Activated naive CD4-positive, alpha-beta T cell treated with Interleukin-2 at 50 U/mL for 16 hours (primary cell): ENCODE results near the gene CTDP1.

Source experiments
- DNase-seq: peaks from one replicate; pipeline ENCODE4 v3.0.0-alpha.2; 2020

The CTDP1 gene

DNA sequence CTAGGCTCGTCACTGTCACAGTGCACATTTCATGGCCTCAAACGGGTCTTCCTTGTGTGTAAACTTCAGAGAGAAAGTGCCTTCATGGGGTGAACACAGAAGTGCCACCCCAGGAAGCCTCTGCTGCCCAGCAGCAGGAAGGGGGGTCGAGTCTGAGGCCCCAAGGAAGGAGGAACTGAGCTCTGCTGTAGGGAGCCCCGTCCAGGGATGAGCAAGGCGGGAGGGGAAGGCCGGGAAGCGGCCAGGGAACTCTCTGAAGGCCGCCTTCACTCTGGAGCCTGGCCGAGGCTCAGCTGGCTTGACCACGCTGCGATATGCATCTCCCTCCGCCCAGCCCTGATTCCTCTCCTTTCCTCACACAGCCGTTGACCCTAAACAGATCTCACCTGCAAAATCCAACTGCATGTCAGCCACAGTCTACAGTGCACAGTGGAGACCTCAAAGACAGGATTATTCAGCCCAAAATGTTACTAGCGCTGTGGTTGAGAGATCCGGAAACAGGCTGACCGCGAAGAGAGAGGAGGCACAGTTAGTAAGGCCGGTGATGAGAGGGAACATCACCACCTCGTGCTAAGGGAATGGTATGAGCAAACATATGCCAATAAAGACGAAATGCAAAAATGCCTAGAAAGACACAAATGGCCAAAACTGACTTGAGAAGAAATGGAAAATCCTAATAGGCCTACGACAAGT, 34.2 kb upstream of the CTDP1 start:
- no peak for DNase-seq

DNA sequence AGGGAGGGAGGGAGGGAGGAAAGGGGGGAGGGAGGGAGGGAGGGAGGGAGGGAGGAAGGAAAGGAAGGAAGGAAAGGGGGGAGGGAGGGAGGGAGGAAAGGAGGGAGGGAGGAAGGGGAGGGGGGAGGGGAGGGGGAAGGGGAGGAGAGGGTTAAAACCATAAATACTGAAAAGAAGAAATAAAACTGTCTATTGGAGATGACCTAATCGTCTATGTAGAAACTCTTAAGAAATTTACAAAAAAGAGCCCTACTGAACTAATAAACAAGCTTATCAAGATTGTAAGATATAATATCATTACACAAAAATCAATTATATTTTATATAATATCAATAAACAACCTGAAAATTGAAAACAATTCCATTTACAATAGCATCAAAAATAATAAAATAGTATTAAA, 32.3 kb upstream of the CTDP1 start:
- no peak for DNase-seq

DNA sequence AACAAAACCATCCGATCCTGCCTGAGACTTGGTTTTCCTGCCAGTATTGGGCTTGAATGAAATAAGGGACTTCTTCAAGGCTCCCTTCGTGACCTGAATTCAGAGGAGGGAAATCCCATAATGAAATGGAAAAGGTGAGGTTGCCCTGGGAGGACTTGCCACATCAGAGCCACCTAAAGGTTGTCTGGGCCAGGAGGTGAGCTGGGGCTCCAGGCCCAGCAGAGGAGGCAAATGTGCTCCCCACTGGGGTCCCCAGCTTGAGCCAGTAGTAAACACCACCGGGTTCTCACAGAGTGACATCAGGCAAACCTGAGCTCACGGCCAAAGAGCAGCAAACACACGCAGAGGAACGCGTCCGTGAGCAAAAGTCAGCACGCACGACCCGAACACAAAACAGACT, 28.6 kb upstream of the CTDP1 start:
- DNase-seq: no peak

DNA sequence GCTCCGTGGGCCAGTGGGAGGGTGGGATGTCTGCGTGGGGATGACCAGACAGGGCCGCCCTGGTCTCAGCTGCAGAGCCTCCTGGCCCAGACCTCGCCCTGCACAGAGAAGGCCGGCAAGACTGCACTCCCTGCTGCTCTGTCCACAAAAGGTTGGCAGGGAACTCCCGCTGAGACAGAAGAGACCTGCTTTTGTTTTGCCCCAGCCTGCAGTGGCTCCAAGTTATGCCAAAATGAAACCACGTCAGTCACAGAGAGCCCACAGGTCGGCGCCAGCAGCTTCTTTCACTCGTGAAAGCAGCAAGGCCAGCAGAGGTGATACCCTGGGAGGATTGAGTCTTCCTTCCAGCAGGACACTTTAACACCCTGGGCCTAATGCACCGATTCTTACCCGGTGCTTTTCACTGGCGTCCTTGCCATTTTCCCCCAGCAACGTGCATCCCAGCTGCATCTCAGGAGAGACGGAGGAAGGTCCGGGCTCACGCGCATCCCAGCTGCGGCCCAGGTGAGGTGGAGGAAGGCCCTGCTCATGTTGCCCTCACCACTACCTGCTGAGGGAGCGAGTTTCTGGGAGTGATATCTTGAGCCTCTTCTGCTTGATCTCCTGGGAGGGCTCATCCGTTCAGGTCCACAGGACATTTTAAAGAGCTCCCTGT, 22.1 kb upstream of the CTDP1 start:
- no peak for DNase-seq

DNA sequence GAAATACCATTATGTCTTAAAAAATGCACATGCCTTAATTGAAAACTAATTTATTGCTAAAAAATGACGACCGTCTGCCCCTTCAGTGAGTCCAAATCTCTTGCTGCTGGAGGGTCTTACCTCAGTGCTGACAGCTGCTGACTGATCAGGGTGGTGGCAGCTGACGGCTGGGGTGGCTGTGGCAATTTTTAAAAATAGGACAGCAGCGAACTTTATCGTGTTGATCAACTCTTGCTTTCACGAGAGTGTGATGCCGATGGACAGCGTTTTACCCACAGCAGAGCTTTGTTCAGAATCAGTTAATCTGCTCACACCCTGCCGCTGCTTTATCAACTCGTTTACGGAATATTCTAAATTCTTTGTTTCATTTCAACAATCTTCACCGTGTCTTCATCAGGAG, 21.2 kb upstream of the CTDP1 start:
- DNase-seq: no peak

DNA sequence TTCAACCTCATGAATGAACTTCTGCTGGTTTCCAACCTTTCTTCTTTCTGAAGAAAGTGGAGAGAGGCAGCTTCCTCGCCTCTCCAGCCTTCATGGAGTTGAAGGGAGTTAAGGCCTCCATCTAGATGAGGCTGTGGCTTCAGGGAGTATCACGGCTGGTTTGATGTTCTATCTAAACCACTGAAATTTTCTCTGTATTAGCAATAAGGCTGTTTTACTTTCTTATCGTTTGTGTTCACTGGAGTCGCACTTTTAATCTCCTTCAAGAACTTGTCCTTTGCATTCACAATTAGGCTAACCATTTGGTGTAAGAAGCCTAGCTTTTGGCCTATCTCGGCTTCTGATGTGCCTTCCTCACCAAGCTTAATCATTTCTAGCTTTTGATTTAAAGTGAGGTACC, 19.9 kb upstream of the CTDP1 start:
- DNase-seq: no peak

DNA sequence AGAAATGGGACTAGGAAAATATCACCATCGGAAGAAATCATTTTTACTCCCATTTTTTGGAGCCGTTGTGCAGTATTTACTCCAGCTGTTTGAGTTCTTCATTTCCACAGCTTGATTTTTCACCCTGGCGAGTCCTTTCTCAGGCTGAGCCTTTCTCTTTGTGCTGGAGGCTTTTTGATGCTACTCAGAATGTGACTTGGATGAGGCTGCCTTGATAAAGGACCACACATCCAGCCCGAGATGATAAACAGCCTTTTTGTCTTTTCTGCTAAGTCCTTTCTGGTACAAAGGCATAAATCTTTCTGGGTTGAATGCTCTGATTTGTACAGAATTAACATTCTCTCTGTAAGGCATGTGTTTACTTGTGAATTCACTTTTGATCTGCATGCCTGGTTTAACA, 17.6 kb upstream of the CTDP1 start:
- no peak for DNase-seq

DNA sequence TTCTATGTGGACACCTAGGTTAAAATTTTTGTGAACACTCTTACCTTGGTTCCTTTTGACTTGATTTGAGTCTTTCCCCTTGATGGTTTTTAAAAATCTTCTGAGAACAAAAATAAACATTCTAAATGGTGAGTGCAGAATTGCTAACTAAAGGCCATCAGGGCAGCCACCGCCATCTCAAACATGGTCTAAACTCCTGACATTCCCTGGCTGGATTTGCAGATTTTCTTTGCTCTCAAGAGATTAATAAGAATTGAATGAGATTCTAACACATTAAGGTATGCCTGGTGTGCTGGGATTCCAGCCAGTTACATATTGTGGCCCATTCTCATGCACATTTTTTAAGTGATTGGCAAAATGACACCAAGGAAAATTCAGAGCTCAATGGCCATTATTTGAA, 17.2 kb upstream of the CTDP1 start:
- DNase-seq: no peak

DNA sequence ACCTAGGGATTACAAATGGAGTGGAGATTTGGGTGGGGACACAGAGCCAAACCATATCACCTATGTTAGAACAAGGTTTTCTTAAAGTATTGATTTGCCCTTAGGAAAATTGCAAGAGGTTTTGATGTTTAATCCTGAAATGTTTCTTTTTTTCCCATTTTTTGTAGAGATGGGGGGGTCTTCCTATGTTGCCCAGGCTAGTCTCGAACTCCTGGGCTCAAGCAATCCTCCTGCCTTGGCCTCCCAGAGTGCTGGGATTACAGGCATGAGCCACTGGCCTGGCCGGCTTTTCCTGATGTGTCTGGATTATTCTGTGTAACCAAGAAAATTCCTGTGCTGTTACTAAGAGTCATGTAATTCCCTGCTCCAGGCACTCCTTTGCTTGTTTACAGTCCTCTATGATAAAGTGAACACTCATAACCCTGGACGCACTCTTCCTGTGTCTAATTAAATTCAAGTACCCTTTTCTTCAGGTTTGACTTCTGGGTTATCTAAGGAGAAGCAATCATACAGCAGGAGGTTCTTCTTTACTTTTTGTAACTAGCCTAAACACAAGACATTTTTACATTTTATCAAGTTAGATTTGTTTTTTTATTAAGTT, 15.0 kb upstream of the CTDP1 start:
- no peak for DNase-seq

DNA sequence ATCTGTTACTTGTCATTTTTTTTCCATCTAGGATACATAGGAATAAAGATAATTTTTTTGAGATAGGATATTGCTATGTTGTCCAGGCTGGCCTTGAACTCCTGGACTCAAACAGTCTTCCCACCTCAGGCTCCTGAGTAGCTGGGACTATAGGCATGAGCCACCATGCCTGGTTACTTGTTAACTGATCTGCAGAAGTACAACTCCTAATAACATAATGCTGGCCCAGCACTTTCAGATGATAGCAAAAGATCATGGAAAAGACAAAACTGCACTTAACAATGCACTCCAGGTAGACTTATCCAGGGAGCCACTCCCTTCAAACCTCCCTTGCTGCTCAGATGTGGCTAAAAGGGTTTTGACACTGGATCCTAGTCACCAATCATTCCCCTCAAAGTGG, 11.4 kb upstream of the CTDP1 start:
- DNase-seq: no peak

DNA sequence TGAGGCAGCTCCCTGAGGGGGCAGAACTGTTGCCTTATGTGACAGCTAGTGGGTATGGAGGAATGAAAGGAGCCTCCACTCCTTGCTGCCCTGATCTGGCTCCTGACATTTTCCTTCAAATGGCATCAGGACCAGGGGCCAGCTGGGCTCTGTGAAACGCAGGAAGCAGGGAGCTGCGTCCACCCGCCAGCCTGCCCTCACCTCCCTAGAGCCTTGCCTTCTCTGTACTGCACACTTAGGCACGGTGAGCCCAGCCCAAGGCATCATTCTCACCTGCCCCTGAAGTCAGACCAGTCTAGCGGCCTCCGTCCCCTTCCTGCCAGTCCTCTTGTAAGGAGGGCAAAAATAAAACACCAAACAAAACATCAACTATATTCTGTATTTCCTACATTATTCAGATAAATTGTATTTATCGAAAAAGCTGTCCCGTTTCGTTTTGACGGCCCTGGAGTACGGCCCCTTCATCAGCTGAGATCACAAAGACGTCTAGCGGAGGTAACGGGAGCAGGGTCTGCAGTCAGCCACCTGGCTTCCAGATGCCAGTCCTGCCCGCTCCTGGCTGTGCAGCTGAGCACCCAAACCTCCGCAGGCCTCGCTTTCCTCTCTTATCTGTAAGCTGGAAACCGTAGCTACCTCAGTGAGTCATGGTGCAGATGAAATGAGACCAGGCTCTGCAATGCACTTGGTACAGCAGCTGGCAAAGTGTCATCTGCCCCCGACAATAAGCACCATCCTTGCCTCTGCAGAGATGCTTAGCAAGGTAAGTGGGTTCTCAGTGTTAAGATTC, 6.9 kb upstream of the CTDP1 start:
- no peak for DNase-seq

DNA sequence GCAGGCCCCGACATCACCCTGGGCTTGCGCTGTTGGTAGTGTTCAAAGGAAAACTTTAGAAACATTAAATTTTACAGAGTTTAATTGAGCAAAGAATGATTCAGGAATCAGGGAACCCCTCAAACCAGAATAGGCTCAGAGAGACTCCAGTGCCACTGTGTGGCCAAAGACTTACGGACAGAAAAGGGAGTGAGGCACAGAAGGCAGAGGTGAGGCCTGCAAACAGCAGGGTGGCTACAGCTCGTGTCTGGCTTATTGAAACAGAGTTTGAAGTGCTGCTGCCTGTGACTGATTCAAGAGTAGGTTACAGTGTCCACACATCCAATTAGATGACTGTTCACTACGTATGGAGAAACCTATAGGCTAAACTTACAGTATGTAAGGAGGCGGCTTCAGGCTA, 2.4 kb upstream of the CTDP1 start:
- DNase-seq: no peak

DNA sequence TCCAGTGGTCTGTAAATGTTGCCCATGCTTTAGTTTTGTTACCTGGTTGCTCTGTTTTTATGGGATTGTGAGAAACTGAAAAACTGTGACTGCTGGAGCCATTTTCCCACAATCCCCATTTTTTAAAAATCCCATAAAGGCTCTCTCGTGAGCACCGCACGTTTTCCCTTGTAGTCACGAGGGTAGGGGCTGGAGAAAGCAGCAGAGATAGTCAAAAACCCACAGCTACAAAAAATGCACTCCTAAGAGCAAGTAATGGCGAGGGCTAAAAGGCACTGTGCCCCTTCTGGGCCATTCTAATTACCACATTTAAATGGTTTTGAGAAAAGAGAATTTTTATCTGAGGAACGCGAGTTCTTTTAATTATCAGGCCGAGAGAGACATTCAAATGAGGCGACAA, 1.8 kb upstream of the CTDP1 start:
- no peak for DNase-seq

DNA sequence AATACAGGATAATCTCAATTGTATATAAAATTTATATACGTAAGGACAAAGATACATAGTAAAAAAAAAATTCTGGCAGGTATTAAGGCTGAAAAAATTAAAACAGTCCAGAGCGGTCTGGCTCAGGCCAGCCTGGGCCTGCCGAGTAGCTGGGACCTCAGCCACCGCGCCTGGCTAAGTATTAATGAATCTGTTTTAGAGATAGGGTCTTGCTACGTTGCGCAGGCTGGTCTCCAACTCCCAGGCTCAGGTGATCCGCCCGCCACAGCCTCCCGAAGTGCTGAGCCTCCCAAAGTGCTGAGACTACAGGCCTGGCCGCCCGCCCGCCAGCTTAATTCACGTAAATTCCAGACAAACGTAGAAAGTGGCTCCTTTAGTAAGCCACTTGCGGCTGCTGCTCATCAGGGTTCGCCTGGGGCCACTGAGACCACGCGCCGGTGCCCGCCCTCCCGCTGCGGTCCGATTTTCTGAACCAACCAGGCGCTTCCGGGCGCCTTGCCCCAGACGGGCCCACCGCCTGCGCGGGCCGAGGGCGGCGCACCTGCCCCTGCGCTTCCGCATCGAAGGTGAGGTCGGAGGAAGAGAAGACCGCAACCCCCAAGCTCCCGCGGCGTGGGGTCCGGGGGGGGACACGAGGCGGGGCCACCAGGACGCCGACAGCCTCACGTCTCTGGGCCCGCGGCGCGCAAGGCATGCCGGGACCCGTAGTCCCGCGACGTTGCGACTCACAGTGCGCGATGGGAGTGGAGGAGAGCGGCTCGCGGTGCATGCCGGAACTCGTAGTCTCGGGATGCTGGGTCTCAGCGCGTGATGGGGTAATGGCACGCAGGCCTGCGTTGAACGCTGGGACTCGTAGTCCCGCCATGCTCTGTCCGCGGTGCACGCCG, 695 bp upstream of the CTDP1 start:
- DNase-seq: peak; percentile 99

DNA sequence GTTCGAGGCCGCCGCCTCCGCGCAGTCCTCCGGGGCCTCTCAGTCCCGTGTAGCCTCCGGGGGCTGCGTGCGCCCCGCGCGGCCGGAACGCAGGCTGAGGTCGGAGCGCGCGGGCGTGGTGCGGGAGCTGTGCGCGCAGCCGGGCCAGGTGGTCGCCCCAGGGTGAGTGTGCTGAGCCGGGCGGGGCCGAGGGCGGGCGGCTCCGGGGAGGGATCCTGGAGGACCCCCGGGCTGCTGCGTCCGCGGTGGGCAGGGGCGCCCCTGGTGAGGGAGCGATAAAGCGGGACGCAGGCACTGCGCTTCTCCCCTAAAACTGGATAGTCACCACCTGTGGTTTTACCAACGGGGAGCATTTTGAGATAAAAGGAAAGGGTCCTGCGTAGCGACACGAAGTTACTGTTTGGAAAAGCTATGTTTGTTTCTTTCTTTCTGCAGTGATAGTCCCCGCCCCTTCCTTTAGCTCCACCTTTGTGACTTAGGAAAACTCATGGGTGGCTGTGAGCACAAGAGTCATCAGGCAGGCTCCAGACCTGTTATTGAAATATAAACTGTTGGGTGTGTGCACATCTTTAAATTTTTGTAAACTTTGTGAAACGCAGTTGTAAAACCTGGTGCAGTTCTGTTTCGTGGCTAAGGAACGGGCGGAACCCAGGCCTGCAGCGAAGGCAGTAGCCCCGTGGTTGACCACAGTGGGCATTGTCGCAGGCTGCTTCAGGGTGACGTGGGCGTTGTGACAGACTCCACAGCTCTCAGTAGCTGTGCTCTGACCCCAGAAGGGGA, 687 bp downstream of the CTDP1 start:
- DNase-seq: peak; percentile 59

DNA sequence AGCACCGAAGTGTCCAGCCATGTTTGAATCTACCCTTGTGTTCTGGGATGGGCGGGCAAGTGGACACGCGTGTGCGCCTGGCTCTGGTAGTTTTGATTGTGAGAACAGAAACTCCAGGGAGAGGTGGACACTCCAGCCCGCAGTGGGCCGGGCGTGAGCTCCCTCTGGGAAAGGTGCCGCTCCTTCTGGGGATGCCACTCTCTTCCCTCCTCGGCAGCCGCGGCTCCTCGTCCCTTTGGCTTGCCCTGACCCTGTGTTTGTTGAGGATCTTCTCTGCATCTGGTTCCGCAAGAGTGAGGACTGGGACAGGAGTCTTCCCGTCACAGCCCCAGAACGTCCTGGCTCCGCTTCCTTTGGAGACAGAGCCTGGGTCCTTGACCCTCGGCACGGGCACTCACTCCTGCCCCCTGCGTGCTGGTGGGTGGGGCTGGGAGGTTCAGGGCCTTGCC, 1.3 kb downstream of the CTDP1 start:
- no peak for DNase-seq

DNA sequence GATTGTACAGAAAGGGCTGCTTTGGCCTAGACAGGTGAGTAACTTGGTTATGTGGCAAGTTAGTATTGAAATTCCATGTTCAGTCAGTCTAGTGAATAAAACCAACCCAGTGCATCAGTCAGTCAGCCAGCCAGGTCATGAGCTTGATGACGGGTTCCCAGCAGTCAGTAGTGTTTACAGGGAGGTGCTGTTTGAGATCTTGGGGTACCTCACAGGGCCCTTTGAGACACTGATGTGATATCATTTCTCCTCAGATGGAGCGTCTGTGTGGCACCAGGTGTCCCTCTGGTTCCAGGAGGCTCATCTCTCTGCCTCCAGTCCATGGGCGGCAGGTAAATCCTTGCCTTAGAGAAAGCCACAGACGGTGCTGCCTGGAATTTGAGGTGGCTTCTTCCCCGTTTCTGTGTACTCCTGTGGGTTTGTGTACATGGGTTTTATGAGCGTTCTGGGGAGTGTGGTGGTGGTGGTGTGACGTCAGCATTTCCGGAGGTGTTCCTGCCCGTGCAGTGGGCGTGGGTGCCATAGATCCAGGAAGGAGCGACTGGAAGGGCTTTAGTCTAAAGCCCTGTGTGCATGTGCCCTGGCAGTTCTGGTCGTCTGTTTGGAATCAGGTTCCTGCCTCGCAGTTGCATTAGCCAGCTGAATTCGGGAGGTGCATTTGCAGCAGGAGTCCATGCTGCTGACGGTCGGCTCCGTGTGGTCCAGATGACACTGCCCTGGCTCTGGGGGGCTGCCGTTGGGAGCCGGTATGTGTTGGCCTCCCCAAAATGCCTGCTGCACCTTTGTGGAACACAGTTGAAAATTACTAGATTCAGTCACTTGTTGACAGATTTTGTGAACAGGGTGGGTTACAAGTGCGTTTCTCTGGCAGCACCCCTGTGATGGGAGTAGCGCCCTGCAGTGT, 2.1 kb downstream of the CTDP1 start:
- peak; percentile 64 for DNase-seq

DNA sequence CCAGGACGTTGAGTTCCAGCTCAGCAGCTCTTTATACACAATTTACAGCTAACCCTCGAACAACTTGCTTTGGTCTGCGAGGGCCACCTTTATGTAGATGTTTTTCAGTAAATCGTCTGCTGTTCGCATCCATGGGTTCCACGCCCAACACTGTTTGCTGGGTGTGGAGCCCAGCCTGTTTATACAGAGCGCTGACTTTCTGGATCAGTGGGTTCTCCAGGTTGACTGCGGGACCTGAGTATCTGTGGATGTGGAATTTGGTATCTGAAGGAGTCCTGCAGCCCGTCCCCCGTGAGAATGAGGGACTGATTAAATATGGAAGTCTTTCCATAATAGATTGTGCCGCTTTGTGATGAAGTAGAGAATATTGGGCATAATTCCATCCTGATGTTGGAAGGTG, 2.9 kb downstream of the CTDP1 start:
- DNase-seq: no peak

DNA sequence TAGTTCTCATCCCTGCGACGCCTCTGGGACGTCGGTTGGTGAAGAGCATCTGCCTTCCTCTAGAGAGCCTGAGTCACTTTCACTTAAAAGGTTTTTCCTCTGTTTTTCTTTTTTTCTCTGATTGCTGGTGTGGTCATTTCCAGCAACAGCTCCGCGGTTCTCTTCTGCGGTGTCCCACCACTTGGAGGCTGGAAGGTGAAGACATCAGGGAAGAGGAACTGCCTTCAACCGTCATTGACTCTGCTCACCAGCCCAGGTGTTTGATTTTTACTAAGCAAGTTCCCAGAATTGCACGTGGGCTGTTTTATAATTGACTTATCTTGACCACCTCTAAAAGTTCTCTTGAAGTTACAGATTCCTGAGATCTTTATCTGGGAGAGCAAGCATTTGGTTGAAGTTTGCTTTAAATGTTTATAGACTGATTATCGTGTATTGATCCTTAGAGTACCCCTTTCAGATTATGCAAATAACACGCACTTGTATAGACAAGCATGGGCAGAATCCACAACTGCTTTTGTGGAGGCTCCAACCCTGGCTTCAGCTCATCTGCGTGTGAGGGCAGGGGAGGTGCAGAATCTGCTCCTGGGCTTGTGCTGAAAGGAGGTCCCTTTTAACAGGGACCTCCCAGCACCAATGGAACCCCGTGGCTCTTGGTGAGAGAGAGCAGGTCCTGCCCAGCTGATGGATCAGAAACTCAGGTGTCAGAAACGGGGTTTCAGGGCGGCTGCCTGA, 3.5 kb downstream of the CTDP1 start:
- peak; percentile 50 for DNase-seq
